Measurements from ENCODE around the gene NPR2.

NPR2 gene

GRCh38 chr9:35801328-35802128 is 10.1 kb downstream of the NPR2 start:
- no peak for DNase-seq (ENCODE audit: low spot score)

GRCh38 chr9:35806101-35806500 is 14.7 kb downstream of the NPR2 start:
- DNase-seq (ENCODE audit: low spot score) = no peak

DNA sequence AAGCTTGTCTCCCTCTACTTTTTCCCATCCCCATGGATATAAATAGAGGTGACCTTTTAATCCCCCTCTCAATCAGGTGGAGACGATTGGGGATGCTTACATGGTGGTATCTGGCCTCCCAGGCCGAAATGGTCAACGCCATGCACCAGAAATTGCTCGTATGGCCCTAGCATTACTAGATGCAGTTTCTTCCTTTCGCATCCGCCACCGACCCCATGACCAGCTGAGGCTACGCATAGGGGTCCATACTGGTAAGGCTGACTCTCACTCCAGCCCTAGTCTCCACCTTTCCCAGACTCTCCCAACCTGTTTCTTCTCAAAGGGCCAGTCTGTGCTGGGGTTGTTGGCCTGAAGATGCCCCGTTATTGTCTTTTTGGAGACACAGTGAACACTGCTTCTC is 17.0 kb downstream of the NPR2 start:
- no peak for DNase-seq (ENCODE audit: low spot score)

- no peak for DNase-seq (ENCODE audit: low spot score)
Observed at GRCh38 chr9:35810122-35810521, 18.7 kb downstream of the NPR2 start.

GRCh38 chr9:35811381-35812024 is 20.1 kb downstream of the NPR2 start:
- no peak for DNase-seq (ENCODE audit: low spot score)

GRCh38 chr9:35812025-35812602 is 20.7 kb downstream of the NPR2 start, which contains the start of gene SPAG8:
TSS of gene SPAG8 (minus strand) at chr9:35812262. CDS start at chr9:35812147, 115 bp downstream.
- DNase-seq (ENCODE audit: low spot score) = peak; percentile 93

- DNase-seq (ENCODE audit: low spot score) = no peak
Observed at GRCh38 chr9:35813434-35814105, 22.2 kb downstream of the NPR2 start.

GRCh38 chr9:35814106-35814840 is 22.9 kb downstream of the NPR2 start:
- peak; percentile 62 for DNase-seq (ENCODE audit: low spot score)

- peak; percentile 99 for DNase-seq (ENCODE audit: low spot score)
Observed at GRCh38 chr9:35814841-35815543, 23.6 kb downstream of the NPR2 start, which contains the start of gene HINT2. TSS of gene HINT2 (minus strand) at chr9:35815042. CDS start at chr9:35814979, 63 bp downstream.

- DNase-seq (ENCODE audit: low spot score) = no peak
Observed at GRCh38 chr9:35816708-35817107, 25.3 kb downstream of the NPR2 start.

GRCh38 chr9:35818341-35818740 is 26.9 kb downstream of the NPR2 start:
- DNase-seq (ENCODE audit: low spot score) = no peak

- DNase-seq (ENCODE audit: low spot score) = no peak
Observed at GRCh38 chr9:35820076-35820475, 28.7 kb downstream of the NPR2 start.

GRCh38 chr9:35822926-35823325 is 31.5 kb downstream of the NPR2 start:
- DNase-seq (ENCODE audit: low spot score) = no peak

GRCh38 chr9:35826071-35826701 is 34.8 kb downstream of the NPR2 start:
- DNase-seq (ENCODE audit: low spot score) = peak; percentile 59

- no peak for DNase-seq (ENCODE audit: low spot score)
Observed at GRCh38 chr9:35827486-35827885, 36.1 kb downstream of the NPR2 start.

DNA sequence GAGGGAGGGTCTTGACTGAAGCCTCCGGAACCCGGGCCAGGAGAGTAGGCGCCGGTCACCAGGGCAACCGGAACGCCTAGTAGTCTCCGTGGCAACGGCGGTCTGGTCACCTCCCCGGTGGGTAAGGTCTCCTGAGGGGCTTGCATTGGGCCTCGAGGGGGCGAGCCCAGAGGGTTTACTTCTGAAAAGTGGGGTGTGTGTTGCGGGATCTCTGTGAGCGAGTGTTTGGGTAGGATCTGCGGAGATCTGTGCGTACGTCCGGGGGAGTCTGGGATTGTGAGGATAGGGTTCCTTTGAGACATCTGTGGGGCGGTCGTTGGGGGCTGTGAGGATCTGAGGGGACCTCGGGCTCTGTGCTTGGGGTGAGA is 37.3 kb downstream of the NPR2 start, which contains the start of gene FAM221B:
Gene FAM221B (minus strand): TSS at position 17 of the 368 bp plus-strand sequence. CDS start 2,571 bp downstream, outside the sequence.
- no peak for DNase-seq (ENCODE audit: low spot score)

- DNase-seq (ENCODE audit: low spot score) = peak; percentile 97
Observed at GRCh38 chr9:35829084-35829763, 37.8 kb downstream of the NPR2 start, which contains the start of gene TMEM8B. TSS of gene TMEM8B (plus strand) at chr9:35829228. CDS start at chr9:35829448, 220 bp downstream.

GRCh38 chr9:35829764-35830096 is 38.3 kb downstream of the NPR2 start:
- no peak for DNase-seq (ENCODE audit: low spot score)

GRCh38 chr9:35831040-35831439 is 39.6 kb downstream of the NPR2 start:
- DNase-seq (ENCODE audit: low spot score) = no peak

GRCh38 chr9:35832814-35833213 is 41.4 kb downstream of the NPR2 start:
- no peak for DNase-seq (ENCODE audit: low spot score)
